IMR-90 (cell line): ENCODE measurements around the gene SERPINB1.
"Not testable (repeated sequence)": the region's sequence is repeated elsewhere in the genome, so short reads cannot be mapped to it uniquely, and the experiment has no call there.

Experiments used
- BHLHE40 ChIP-seq: fragments of 150-350 bp; IDR thresholded peaks from 2 replicates; pipeline ENCODE4 v1.6.1; 2016; ENCODE audit warnings: mild to moderate bottlenecking, low read depth, low read length
- CEBPB ChIP-seq: IDR thresholded peaks from 2 replicates; pipeline ENCODE4 v1.6.1; 2012; ENCODE audit warnings: low read depth, low read length, improper control_type of control experiment
- CHD1 ChIP-seq: IDR thresholded peaks from 2 replicates; pipeline ENCODE4 v1.6.1; 2012; ENCODE audit warnings: low read depth, low read length, improper control_type of control experiment
- CTCF ChIP-seq: conservative IDR thresholded peaks from 2 replicates; pipeline ENCODE4 v1.5.1; 2012; ENCODE audit warnings: mild to moderate bottlenecking, low read depth, low read length, improper control_type of control experiment
- ELK1 ChIP-seq: fragments of 150-350 bp; IDR thresholded peaks from 2 replicates; pipeline ENCODE4 v1.6.1; 2016; ENCODE audit warnings: low read depth, mild to moderate bottlenecking, low read length, moderate library complexity, borderline replicate concordance
- MAFK ChIP-seq: IDR thresholded peaks from 2 replicates; pipeline ENCODE4 v1.6.1; 2012; ENCODE audit warnings: low read depth, low read length, improper control_type of control experiment
- MXI1 ChIP-seq: IDR thresholded peaks from 2 replicates; pipeline ENCODE4 v1.6.1; 2012; ENCODE audit warnings: low read depth, mild to moderate bottlenecking, low read length, moderate library complexity, borderline replicate concordance
- NFE2L2 ChIP-seq: fragments of 150-350 bp; IDR thresholded peaks from 2 replicates; pipeline ENCODE4 v1.6.1; 2016; ENCODE audit warnings: low read depth, mild to moderate bottlenecking, low read length
- POLR2A ChIP-seq: IDR thresholded peaks from 2 replicates; pipeline ENCODE4 v1.6.1; 2012; ENCODE audit warnings: mild to moderate bottlenecking, low read depth, low read length
- RAD21 ChIP-seq: IDR thresholded peaks from 2 replicates; pipeline ENCODE4 v1.6.1; 2012; ENCODE audit warnings: low read length, improper control_type of control experiment
- RCOR1 ChIP-seq: IDR thresholded peaks from 2 replicates; pipeline ENCODE4 v1.6.1; 2012; ENCODE audit warnings: mild to moderate bottlenecking, low read length, improper control_type of control experiment; ENCODE audit not compliant: insufficient replicate concordance
- RFX5 ChIP-seq: IDR thresholded peaks from 2 replicates; pipeline ENCODE4 v1.8.0; 2012; ENCODE audit warnings: low read depth, mild to moderate bottlenecking, low read length, moderate library complexity
- SMC3 ChIP-seq: fragments of 150-350 bp; IDR thresholded peaks from 2 replicates; pipeline ENCODE4 v1.6.1; 2016; ENCODE audit warnings: low read depth, mild to moderate bottlenecking, antibody characterized with exemption, low read length, moderate library complexity
- USF2 ChIP-seq: fragments of 150-350 bp; IDR thresholded peaks from 2 replicates; pipeline ENCODE4 v1.6.1; 2017; ENCODE audit warnings: mild to moderate bottlenecking, antibody characterized with exemption, low read length, low read depth

GRCh38 chr6:2859798-2860705 lies 18.4 kb upstream of the SERPINB1 start:
- not testable (repeated sequence) for TF ChIP-seq CTCF, USF2, POLR2A, MXI1, RAD21, BHLHE40, SMC3, MAFK, CHD1, ELK1, NFE2L2, RCOR1, RFX5, CEBPB
